ENCODE measurements around the gene MBD6.
A peak's percentile ranks its signal among the peaks of the same experiment; 100 is the strongest.

MBD6 gene

DNA sequence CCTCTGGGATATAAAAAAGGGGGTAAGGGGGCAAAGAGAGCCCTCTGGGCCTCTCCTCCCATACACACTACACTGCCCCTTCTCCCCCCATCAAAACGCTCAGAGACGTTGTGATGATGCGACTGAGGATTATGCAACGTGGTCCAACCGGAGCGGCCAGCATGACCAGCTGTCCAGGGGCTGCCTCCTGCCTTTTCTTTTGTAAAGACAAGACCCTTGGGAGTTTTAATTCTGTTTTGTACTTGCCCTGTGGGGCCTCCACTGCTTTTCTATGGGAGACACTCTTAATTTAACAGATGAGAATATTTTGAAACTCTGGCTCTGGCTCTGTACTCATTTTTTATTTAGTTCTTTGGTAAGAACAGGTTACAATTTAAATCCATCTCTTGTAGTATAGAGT, 7.2 kb downstream of the MBD6 start:
- no peak for DNase-seq

DNA sequence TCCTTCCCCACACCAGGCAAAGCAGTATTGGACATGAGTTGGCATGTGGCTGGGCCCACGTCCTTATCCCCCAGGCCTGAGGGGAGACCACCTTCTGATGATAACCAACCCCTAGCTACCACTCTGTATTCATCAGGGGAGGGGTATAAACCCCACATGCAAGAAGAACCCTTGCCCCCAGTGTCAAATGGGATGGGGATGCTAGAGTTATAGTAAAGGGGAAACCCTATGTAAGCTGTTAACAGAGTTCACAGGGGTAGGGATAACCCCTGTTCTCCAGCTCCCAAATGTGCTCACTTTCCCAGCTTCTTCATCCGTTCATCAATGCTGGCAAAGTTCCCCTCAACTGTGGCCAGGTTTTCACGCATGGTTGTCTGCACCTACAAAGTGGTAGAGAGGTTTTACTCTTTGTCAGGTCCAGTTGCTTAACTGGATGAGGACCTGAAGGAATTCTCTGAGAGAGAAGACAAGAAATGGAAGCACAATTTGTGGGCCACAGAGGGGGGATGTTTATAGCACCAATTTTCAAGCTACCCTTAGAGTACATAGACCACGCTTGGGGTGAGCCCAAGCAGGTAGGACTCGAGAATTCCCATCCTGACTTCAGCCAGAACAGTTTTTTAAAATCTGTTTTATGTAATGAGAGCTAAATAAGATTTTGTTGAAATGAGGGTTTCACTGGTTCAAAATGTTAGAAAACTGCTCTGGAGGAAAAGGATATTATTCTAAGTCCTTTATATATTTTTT, 7.9 kb downstream of the MBD6 start:
- no peak for DNase-seq

DNA sequence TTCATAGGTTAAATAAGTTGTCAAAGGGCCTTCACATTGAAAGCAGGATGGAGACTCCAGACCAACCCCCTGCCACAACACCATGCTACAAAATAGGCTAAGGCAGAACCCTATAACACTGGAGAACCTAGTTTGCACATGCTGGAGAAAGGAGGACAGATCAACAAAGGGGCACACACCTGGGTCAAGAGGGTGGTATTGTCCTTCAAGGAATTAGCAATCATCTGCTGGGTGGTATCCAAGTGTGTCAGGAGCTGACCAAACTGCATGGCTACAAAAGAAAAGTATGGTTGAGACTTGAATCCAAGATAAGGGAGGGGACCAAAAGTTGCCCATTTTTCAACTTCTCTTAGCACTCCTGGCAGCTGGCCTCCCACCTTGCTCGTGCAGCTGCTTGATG, 9.2 kb downstream of the MBD6 start:
- DNase-seq, result no peak

DNA sequence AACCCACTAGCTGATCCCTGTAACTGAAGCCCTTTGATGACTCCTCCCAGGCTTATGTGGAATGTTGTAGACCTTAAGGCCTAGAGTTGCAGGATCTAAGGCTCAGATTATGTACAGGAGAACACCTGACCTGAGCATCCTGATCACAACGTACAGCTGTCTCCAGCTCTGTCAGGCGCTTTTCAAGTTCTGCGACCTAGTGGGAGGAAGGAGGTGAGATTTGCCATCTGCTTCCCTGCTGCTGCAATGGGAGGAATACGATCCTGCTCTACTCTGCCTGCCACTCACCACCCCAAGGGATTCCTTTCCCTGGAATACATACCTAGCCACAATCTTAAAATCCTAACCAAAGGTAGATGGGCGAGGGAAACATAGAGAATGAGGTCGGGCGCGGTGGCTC, 10.5 kb downstream of the MBD6 start:
- DNase-seq, result no peak

DNA sequence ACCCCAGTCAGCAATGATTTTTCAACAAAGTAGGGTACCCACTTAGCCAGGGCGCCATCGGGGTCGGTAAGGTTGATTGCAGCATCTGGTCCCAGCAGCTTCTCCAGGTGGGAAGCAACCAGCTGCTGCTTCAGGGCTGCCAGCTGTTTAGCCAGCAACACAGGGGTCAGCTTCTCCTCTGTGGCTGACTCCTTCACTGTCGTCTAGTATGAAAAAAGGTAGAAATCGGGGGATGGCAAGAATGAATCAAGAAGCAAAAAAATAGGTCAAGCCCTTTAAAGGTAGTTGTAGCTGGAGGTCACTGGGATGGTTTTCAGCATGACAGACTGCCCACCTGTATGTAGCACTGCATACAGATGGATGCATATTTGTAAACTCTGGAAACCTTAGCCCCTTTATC, 11.6 kb downstream of the MBD6 start:
- DNase-seq, result no peak

DNA sequence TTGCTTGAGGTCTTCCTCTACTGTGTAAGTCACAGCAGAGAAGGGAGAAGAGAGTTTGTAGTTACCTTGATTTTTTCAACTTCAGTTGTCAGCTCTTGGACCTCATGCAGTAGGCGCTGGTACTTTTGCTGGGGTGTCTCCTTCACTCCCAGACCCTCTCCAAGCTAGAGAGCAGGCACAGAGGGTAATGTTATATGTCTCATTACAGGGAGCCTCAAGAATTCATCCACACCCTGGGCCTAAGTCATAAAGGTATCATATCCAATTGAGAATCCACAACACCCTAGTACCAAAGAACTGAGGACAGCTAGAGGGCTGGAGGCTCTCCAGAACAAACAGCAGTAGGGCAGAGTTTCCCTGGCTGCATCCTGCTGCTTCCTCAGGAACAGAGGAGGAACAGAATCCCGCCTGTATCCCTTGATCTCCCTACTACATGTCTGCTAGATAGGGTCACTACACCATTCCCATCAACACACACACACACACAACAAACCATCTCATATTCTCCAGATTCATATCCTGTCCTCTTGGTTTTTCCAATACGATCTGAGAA, 12.4 kb downstream of the MBD6 start:
- no peak for DNase-seq

DNA sequence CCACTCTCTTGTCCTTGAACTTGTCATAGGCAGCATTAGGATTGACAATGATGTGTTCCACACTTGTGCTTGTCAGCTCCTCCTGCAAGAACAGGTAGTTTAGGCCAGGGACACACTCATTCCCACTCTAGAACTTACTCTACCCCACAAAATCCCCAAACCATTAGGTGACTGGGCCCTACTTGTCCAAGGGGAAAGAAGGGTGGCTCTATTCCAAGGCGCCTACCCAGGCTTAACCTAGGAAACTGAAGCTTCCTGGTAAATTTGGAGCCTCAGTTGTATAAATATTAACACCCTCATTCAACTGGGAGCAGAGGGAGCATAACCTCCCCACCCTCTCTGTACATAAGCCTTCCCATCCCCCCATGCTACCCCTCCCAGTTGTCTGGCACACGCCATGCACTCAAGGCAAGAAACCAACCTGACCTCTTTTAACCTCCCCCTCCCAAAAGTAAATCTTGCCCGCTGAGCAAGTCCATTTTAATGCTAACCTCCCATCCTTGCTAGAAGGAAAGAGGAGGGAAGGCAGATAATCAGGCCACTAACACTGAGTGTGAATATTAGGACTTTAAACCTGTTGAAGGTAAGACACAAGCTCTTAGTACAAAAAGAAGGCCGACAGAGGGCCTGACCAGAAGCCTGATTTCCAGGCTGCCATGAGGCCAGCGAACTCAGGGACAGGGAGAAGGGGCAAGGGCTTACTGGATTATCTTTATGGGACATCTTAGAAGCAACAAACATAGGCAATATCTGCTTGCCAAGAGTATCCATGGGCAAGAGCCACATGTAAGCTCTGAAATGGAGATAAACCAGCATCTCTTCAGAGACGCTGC, 13.4 kb downstream of the MBD6 start:
- no peak for DNase-seq

DNA sequence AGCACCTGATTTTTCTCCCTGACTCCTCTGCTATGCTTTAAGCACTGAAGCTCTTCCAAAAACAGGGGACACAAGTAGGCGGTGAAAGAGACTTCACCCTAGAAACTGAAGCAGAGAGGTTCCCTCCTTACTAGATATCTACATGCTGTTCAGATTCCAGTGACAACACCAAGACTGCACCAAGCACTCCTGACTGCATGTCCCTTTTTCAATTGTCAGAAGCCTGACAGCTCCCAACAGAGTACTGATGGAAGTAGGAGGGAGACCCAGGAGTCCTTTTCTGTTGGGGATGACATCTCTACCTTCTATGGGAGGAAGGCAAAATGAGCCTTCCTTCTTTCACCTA, 13.9 kb downstream of the MBD6 start:
- DNase-seq, result no peak

DNA sequence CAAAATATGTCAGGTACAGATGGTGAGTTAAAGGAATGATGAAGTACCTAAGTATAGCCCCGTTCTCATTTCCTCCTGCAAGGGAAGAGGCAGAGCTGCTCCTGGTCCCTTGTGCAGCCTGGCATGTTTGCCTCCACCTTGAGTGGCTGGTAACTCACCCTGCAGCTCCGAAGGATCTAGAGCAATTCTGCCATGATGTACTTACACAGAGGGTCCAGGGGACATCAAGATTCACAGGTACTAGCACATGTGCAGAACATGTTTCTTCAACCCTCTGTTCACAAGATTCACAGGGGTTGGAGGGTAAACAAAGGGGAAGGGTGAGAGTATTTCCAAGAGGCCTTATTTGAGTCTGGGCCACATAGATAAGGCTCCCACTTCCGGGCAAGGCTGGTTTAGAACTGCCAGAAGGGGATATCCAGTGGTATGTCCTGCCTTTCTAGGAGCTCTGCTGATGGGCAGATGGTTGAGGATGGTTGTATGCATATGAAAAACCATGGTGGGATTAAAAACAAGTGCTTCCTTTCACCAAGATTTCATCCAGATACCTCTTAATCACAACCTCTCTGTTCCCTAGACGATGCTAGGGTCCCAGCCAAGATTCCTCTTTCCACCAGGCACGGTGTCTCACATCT, 16.6 kb downstream of the MBD6 start:
- no peak for DNase-seq

DNA sequence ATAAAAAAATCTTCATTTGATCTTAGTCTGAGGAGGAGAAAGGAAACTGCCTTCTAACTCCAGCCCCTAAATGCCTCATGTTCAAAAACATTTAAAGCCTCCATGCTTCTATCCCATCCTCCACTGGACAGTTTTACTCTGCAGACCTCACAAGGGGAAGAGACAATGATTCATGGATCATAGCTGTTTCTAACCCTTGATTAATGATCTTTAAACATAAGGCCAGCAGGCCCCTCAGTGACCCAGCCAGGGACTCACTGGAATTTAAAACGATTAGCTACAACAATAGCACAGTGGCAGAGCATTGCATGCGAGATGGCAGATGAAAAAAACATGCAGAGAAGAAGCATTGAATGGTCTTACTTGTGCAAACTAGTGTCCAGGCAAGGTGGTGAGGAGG, 18.4 kb downstream of the MBD6 start:
- DNase-seq, result no peak

DNA sequence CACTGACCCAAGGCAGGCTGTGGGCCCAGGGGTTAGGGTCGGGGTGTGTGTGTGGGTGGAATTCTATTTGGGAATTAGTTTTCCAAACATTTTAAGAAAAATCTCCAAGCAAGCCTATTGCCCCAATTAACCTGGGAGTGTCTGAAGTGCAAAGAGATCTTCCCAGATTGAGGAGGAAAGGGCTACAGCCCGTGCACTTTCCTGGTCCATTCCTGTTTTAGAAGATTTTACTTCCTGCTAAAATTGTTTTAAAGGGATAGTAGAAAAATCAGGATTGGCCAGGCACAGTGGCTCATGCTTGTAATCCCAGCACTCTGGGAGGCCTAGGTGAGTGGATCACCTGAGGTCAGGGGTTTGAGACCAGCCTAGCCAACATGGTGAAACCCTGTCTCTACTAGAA, 19.1 kb downstream of the MBD6 start:
- DNase-seq, result no peak

DNA sequence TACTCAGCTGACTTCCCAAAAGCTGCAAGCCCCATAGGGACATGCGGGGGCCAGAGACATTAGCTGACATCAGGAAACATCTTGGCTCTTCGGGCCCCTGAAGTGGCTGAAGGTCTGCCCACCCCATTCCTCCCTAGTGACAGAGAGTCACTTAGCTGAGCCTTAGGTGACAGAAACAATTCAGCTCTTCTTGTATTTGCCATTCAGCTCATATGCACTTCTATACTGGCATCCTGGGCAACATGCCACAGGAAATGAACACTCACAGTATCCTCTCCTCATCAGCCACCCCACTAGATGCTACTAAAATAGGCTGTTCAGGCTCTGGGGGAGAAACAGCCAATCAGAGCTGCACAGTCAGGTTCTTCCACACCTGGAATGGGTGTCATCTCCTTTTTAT, 21.0 kb downstream of the MBD6 start:
- no peak for DNase-seq

DNA sequence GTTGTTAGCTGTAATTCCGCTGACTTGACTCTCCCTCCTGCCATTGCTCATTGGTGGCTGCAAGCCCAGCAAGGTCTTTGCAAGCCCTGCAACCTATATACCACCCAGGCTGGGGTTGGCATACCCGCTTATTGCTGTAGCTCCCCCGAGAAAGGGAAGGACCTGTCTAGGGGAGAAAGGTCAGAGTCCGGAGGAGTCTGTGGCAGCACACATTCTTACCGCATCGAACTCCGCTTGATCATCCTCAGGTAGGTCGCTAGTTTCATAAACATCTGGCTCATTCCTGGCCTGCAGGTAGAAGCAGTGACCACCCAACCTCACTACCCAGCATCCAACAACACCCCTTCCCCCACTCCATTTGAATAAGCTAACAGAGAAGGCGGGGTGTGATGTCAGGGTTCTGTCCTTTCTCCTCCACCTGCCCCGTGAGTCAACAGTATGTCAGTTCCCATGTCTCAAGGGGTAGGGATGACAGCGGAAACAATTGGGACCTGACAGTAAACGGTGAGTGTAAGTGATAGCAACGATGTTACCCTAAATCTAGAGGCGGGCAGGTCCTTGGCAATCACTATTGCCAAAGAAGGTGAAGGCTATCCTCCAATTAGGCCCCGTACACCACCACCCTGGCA, 23.3 kb downstream of the MBD6 start:
- peak; percentile 40 for DNase-seq

DNA sequence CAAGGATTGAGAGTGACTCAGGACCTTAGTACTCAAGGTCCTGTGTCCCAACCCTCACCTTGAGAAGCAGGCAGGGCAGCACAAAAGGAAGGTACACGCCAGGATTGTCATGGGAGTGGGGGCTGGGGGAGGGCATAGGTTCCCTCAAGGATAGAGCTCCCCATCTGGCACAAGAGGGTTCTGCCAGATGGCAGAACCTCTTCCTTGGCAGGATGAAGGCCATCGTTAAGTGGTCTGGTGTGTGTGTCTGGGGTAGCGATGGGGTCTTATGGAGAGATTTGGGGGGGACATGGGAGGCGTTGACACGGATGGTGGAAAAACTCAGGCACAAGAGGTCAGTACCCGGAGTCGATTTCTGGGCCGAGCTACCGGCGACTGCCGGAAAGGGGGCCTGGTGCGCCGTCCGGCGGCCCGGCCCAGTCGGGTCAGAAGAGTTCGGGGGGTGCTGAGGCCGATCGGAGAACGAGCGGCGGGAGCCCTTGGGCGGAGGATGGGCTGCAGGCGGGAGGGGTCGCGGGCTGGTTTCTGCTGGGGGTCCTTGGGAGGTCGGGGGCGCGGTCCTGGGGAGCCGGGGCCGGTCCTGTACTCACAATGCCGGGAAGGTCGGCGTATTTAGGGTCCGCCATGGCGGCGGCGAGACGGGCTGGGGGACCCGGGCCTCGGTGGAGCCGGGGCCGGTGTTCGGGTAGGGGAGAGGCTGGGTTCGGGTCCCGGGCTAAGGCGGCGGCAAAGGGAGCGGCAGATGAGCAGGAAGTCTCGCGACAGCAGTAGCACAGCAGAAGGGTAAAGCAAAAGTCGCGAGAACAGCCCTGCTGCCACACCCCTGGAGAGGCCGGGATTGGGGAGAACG, 24.0 kb downstream of the MBD6 start, which contains the start of gene DCTN2:
TSS of gene DCTN2 (minus strand) at position 755 of the 850 bp plus-strand sequence. CDS start at position 626, 129 bp downstream.
- peak; percentile 97 for DNase-seq

DNA sequence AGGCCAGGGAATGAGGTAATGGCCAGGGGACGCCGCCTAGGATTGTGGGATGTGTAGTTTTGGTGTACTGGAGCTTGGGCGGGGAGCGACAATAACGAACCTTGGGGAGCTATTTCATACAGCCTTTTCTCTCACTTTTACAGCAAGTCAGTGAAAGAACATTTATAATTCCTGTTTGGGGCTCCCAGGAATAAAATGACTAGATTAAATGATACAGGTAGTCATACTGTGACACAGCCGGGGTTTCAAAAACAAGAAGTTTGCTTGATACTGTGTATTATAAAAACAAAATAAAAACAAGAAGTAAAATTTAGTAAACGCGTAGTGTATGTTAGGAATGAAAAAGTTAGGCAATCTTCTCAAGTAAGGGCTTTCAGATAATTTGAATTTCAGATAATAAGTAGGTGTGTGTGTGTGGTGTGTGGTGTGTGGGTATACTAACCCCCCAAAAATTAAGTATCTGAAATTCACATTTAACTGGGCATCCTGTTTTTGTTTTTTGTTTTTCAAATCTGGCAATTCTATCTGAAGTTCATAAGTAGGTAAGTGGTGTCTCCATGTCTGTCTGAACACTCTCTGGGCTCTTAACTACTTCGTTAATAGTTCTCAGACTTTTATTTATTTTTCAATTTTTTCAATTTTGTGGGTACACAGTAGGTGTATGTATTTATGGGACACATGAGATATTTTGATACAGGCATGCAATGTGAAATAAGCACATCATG, 24.8 kb downstream of the MBD6 start:
- no peak for DNase-seq

DNA sequence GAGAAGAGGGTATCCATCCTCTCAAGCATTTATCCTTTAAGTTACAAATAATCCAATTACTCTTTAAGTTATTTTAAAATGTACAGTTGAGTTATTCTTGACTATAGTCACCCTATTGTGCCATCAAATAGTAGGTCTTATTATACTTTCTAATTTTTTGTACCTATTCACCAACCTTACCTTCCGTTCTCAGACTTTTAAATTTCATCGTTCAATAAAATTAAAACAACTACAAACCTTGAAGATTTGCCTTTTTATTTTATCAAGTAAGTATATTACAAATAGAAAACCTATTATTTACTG, 25.3 kb downstream of the MBD6 start:
- no peak for DNase-seq

DNA sequence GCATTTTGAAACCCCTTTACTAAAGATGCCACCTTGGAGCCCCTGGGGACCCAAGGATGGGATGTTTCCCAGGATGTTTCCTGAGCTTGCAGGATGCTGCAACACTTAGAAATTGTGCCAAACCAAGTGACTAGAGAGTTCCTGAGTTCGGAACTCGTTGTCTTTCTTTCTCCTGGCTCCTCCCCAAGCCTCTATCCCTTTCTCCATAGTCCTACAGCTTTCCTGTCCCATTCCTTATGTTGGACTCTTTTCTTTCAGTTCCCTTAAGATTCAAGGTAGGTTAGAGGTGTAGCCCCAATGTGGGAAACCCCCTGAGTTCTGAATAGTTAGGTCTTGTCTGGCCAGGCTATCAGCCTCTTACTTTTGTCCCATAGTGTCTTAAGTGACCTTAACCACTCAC, 25.9 kb downstream of the MBD6 start:
- DNase-seq, result no peak

DNA sequence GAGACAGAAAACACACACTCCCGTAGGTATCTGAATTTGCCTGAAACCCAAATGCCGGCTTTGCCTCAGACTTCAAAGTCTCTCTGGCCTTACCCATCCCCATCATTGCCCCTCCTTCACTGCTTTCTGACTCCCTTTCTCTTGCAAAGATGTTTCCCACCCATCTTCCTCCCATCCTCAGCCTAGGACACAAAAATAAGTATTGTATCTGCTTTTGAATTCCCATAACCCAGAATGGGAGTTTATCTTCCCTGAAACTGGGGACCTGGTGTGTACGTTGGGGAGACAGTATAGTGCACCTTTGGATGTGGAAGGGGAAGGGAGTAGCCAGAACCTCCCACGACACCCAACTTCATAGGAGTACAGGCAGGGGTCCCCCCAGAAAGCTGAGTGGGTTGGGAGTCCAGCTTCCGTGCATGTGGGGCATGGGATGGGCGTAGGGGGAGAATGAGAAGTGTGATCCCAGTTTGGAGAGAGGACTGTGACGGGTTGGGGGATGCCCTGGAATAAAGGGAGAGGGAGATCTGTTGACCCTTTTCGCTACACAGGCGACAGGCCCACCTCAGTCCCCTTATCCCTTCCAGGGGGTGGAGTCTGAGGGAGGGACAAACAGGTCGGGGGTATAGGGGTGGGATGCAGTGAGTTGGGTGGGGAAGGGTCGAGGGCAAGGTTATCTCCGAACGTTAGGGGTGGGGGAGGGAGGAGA, 26.7 kb downstream of the MBD6 start:
- DNase-seq, result no peak

DNA sequence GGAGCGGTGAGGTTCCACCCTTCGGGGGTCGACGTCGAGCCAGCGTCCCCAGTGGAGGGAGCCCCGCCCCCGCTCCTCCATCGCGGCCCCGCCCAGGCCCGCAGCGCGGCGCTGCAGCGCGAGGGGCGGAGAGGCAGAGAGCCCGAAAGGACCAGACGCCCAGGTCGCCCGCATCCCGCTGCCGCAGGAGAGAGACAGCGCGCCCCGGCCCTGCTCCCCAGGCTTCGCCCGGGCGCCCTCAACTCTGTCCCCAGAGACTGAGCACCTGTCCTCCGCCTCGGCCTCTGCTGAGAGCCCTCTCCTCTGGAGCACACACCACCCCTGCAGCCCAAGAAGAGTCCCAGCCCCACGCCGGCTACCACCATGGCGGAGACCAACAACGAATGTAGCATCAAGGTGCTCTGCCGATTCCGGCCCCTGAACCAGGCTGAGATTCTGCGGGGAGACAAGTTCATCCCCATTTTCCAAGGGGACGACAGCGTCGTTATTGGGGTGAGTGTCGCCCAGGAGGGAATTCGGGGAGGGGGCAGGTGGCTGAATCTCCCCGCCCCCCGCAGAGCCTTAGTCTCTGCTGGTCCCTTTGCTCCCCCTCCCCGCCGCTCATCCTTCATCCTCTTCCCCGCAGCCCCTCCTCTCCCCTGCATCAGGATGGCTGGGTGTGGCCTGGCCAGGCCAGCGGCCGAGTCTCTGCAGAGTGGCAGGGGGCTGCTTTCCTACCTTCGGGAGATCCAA, 27.5 kb downstream of the MBD6 start, which contains the start of gene KIF5A:
TSS of gene KIF5A (plus strand) at position 136 of the 732 bp plus-strand sequence. CDS start at position 364, 228 bp downstream.
- peak; percentile 67 for DNase-seq
